IMR-90 (cell line): ENCODE results near the gene PLEKHG5. TPM values are rescaled to one million over a fixed set of nuclear protein-coding genes. Genes with fewer than 3 reads are reported as not detected.
"Not testable (repeated sequence)": the region's sequence is repeated elsewhere in the genome, so short reads cannot be mapped to it uniquely, and the experiment has no call there.

Experiments
- ATAC-seq: fragments of 200-7000 bp; cut with Tn5 transposase; 2 replicates; pipeline ENCODE4 v1.9.1; 2020; ENCODE audit warnings: low read depth, mild to moderate bottlenecking, moderate library complexity
- BruUV-seq: library from RNA; stranded (reverse); fragments of 400-500 nt; replicated peaks from 2 replicates; lab custom pipeline; 2021; lab: Mats Ljungman, UMichigan
- CTCF ChIA-PET: fragments of 300-600 bp; formaldehyde crosslinking; extraction: SDS; loops from one replicate; lab custom pipeline; 2021; ENCODE audit warnings: antibody characterized with exemption; lab: Yijun Ruan, JAX
- POLR2A ChIA-PET: fragments of 300-600 bp; sonication (Branson Sonifier 250); formaldehyde crosslinking; loops from one replicate; lab custom pipeline; 2022; ENCODE audit warnings: antibody characterized with exemption; ENCODE audit not compliant: unreplicated experiment; lab: Charles Lee
- DNase-seq: peaks from one replicate; pipeline ENCODE4 v3.0.0; 2013
- H2AFZ ChIP-seq: replicated peaks from 2 replicates; pipeline ENCODE3; 2013; ENCODE audit warnings: low read length, mild to moderate bottlenecking; ENCODE audit not compliant: poor library complexity
- H2AK5ac ChIP-seq: 2 replicates; pipeline ENCODE4 v1.6.1; 2013; ENCODE audit warnings: low read depth, low read length, inconsistent platforms
- H2AK9ac ChIP-seq: replicated peaks from 2 replicates; pipeline ENCODE3; 2013; ENCODE audit warnings: mild to moderate bottlenecking, low read depth, low read length, moderate library complexity; ENCODE audit not compliant: poor library complexity
- H2BK120ac ChIP-seq: 2 replicates; pipeline ENCODE4 v1.6.1; 2013; ENCODE audit warnings: low read depth, low read length, inconsistent platforms
- H2BK15ac ChIP-seq: 3 replicates; pipeline ENCODE4 v1.6.1; 2013; ENCODE audit warnings: low read depth, low read length, inconsistent platforms
- H2BK20ac ChIP-seq: 2 replicates; pipeline ENCODE4 v1.6.1; 2013; ENCODE audit warnings: low read depth, mild to moderate bottlenecking, inconsistent platforms, low read length, moderate library complexity
- H2BK5ac ChIP-seq: 2 replicates; pipeline ENCODE4 v1.6.1; 2013; ENCODE audit warnings: mild to moderate bottlenecking, low read depth, low read length, inconsistent platforms; ENCODE audit not compliant: poor library complexity, severe bottlenecking
- H3K14ac ChIP-seq: replicated peaks from 2 replicates; pipeline ENCODE4 v1.6.1; 2013; ENCODE audit warnings: low read depth, low read length, inconsistent platforms
- H3K18ac ChIP-seq: 2 replicates; pipeline ENCODE4 v1.6.1; 2013; ENCODE audit warnings: low read depth, low read length, control low read depth
- H3K23ac ChIP-seq: 2 replicates; pipeline ENCODE4 v1.6.1; 2013; ENCODE audit warnings: low read depth, low read length, inconsistent platforms
- H3K27ac ChIP-seq: 2 replicates; pipeline ENCODE4 v1.5.1; 2013; ENCODE audit warnings: mild to moderate bottlenecking, control low read depth, low read length; ENCODE audit not compliant: insufficient read depth
- H3K27me3 ChIP-seq: 2 replicates; pipeline ENCODE4 v1.6.1; 2013; ENCODE audit warnings: low read length; ENCODE audit not compliant: control insufficient read depth, insufficient read depth
- H3K36me3 ChIP-seq: 2 replicates; pipeline ENCODE4 v1.6.1; 2013; ENCODE audit warnings: low read length, mixed read lengths; ENCODE audit not compliant: control insufficient read depth, insufficient read depth
- H3K4ac ChIP-seq: 2 replicates; pipeline ENCODE4 v1.6.1; 2013; ENCODE audit warnings: low read depth, low read length, inconsistent platforms
- H3K4me1 ChIP-seq: 2 replicates; pipeline ENCODE4 v1.6.1; 2013; ENCODE audit warnings: low read length, mixed read lengths; ENCODE audit not compliant: control insufficient read depth, insufficient read depth
- H3K4me2 ChIP-seq: 2 replicates; pipeline ENCODE4 v1.6.1; 2013; ENCODE audit warnings: low read depth, mild to moderate bottlenecking, control low read depth, low read length, moderate library complexity
- H3K4me3 ChIP-seq: 2 replicates; pipeline ENCODE4 v1.5.1; 2013; ENCODE audit warnings: low read depth, mild to moderate bottlenecking, control low read depth, low read length, moderate library complexity; ENCODE audit not compliant: insufficient read depth
- H3K56ac ChIP-seq: 2 replicates; pipeline ENCODE4 v1.6.1; 2013; ENCODE audit warnings: low read length, inconsistent platforms; ENCODE audit not compliant: insufficient read depth; ENCODE audit errors: extremely low read depth
- H3K79me1 ChIP-seq, 2 experiments: 2 replicates each; pipeline ENCODE4 v1.6.1; 2013; ENCODE audit warnings: low read length in 2 of 2, inconsistent platforms in 1 of 2, low read depth in 1 of 2
- H3K9ac ChIP-seq: 2 replicates; pipeline ENCODE4 v1.6.1; 2013; ENCODE audit warnings: low read depth, low read length, control low read depth
- H3K9me1 ChIP-seq: 2 replicates; pipeline ENCODE4 v1.6.1; 2013; ENCODE audit warnings: low read length, inconsistent platforms; ENCODE audit not compliant: insufficient read depth
- H3K9me3 ChIP-seq: 2 replicates; pipeline ENCODE4 v1.6.1; 2013; ENCODE audit warnings: low read length; ENCODE audit not compliant: control insufficient read depth, insufficient read depth
- H4K20me1 ChIP-seq: 2 replicates; pipeline ENCODE4 v1.6.1; 2013; ENCODE audit warnings: low read length, inconsistent platforms; ENCODE audit not compliant: insufficient read depth
- H4K5ac ChIP-seq: 2 replicates; pipeline ENCODE4 v1.6.1; 2013; ENCODE audit warnings: mild to moderate bottlenecking, low read depth, low read length, control low read depth
- H4K8ac ChIP-seq, 2 experiments: 2 replicates each; pipeline ENCODE4 v1.6.1; 2013; ENCODE audit warnings: low read depth in 2 of 2, low read length in 2 of 2, control low read depth in 1 of 2, inconsistent platforms in 1 of 2
- H4K91ac ChIP-seq: 2 replicates; pipeline ENCODE4 v1.6.1; 2013; ENCODE audit warnings: low read depth, low read length, inconsistent platforms; ENCODE audit not compliant: insufficient read depth
- WGBS, 2 experiments: methylation state at CpG; one replicate each; pipeline versions ENCODE4 v1.1.5 to v1.1.7; 2013; ENCODE audit warnings: missing lambda C conversion rate in 2 of 2; ENCODE audit not compliant: insufficient read length in 1 of 2; ENCODE audit errors: extremely low coverage in 2 of 2; 5-methylcytosine and 5-hydroxymethylcytosine counted together
- dilution Hi-C: fragments of 300-500 bp; cut with HindIII; formaldehyde crosslinking; loops from one replicate; pipeline ENCODE4 v1.14.3; 2018; ENCODE audit warnings: low sequenced_read_pairs; ENCODE audit not compliant: unreplicated experiment
- in situ Hi-C: fragments of 300-500 bp; cut with MboI; formaldehyde crosslinking; loops from 3 replicates; pipeline ENCODE4 v1.14.3; 2019; ENCODE audit warnings: low sequenced_read_pairs, inconsistent platforms, mixed read lengths
- intact Hi-C: fragments of 100-400 bp; cut with micrococcal nuclease; formaldehyde crosslinking; loops from 2 replicates; pipeline ENCODE4 v1.10.0; 2022
- polyA plus RNA-seq, 3 experiments: library from polyadenylated mRNA; depleted of rRNA; stranded (reverse); fragments of >200 nt; gene quantifications; 2 replicates each; pipeline ENCODE4 v1.2.3, GENCODE V29; 2012; ENCODE audit warnings: low replicate concordance in 1 of 3
- total RNA-seq: library from RNA; depleted of rRNA; stranded (reverse); fragments of >200 nt; gene quantifications from 2 replicates; pipeline ENCODE4 v1.2.3, GENCODE V29; 2012

PLEKHG5 gene
- total and polyA plus RNA-seq, 2 of the 4 experiments (the other 2 are of a cell fraction): 4.8 to 11.6 TPM

GRCh38 chr1:6493834-6494223 lies 2.4 kb upstream of the PLEKHG5 start:
- H3K14ac ChIP-seq, CTCF ChIA-PET, H3K23ac ChIP-seq, H2AK5ac ChIP-seq, H3K27me3 ChIP-seq, POLR2A ChIA-PET, H4K91ac ChIP-seq, H3K4ac ChIP-seq, H3K9me1 ChIP-seq, dilution Hi-C loops, H3K27ac ChIP-seq, H4K20me1 ChIP-seq, H2BK120ac ChIP-seq, H2AFZ ChIP-seq, H2BK20ac ChIP-seq, H3K4me2 ChIP-seq, H4K8ac ChIP-seq, H2AK9ac ChIP-seq, H4K5ac ChIP-seq, ATAC-seq, BruUV-seq, H3K18ac ChIP-seq, H3K36me3 ChIP-seq, H2BK15ac ChIP-seq, H3K9ac ChIP-seq, H3K4me3 ChIP-seq, H3K9me3 ChIP-seq, H3K56ac ChIP-seq, DNase-seq, H2BK5ac ChIP-seq: not testable (repeated sequence)
- intact Hi-C loops (loop anchor here (5.0 kb wide), 1 partner anchor 247 kb away; no protein-coding TSS in a partner anchor), in situ Hi-C loops (loop anchor here (10.0 kb wide), 1 partner anchor 151 kb away; no protein-coding TSS in a partner anchor)
- Histone ChIP-seq H3K79me1 (peaks cover 0 to 20% of the 10 kb centered on the region in 2 experiments; a peak in 1 of 4 replicates), H3K4me1 (peaks cover 19% of the 10 kb centered on the region)
- 96% methylated on average over 3 of the region's 4 CpGs; no CpG with 5 or more reads in 1 of the 2 experiments for WGBS, 2 experiments
